SK-MEL-5 (cell line): ENCODE results near the gene APBB2. TPM values are rescaled to one million over a fixed set of nuclear protein-coding genes. Genes with fewer than 3 reads are reported as not detected.
A peak's percentile ranks its signal among the peaks of the same experiment; 100 is the strongest.

Experiments
- DNase-seq: peaks from one replicate; pipeline ENCODE4 v3.0.0-alpha.2; 2016; ENCODE audit warnings: low read depth, low spot score
- in situ Hi-C: cut with HindIII; loops from 2 replicates; pipeline ENCODE4 v1.10.0; 2016; ENCODE audit warnings: low sequenced_read_pairs, high pct_unique_total_duplicates, low pct_unique_long_range_greater_than_20kb
- total RNA-seq: library from RNA; depleted of rRNA; stranded (reverse); fragments of >200 nt; shearing (Covaris generic); gene quantifications from 2 replicates; pipeline ENCODE4 v1.2.3, GENCODE V29; 2014

Gene APBB2
- total RNA-seq, 1 experiment from 2014 or later = 10.9 TPM

- in situ Hi-C loops = no loop called here
- DNase-seq = no peak
Measured at GRCh38 chr4:41132055-41132683, 82.2 kb downstream of the APBB2 start.

- in situ Hi-C loops = no loop called here
Measured at GRCh38 chr4:41129936-41130440, 84.4 kb downstream of the APBB2 start.

DNA sequence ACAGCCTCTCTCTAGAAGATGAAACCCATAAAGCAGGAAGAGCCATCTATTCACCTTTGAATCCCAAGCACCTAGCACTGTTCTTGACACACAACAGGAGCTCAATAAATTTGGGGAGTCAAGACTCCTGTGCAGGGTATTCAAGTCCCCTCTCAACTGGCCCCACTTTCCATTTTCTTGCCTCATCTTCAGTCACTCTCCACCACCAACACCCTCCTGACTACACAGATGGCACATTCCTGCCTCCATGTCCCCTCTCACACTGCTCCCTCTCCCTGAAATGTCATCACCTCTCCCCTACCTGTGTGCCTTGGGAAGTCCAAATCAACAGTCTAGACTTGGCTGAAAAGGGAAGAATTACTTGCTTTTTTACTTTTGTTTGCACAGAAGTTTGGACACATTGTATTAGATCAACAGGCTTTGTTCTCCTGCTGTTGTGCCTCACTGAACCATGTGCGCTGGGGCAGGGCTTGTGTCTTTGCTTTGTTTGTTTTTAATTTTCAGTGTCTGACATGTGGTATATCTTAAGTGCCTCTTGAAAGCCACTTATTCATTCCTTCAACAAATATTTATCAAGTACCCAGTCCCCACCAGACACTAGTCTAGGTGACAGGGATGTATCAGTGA is 85.1 kb downstream of the APBB2 start:
- in situ Hi-C loops = no loop called here
- no peak for DNase-seq

More at GRCh38 chr4:41129936-41130440, 84.4 kb downstream of the APBB2 start:
- DNase-seq = no peak

- no peak for DNase-seq
- in situ Hi-C loops = no loop called here
Measured at GRCh38 chr4:41125558-41126311, 88.6 kb downstream of the APBB2 start.

- DNase-seq = no peak
- in situ Hi-C loops = no loop called here
Measured at GRCh38 chr4:41124916-41125548, 89.3 kb downstream of the APBB2 start.

DNA sequence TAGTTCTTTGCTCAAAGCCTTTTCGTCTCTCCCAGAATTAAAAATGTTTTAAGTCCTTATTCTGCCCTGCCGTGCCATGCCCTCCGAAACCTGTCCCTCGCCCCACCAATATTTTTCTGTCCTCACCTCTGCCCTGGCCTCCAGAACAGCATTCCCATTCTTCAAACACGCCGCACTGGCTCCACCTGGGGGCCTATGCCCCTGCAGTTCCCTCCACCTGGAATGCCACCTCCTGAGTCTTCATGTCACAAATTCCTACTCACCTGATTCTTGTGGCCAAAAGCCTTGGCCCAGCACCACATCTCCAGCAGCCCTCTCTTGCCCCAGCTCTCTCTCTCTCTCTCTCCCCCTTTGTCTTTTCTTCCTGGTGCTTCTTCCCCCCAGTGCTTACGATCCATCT is 91.6 kb downstream of the APBB2 start:
- no peak for DNase-seq
- in situ Hi-C loops = no loop called here

DNA sequence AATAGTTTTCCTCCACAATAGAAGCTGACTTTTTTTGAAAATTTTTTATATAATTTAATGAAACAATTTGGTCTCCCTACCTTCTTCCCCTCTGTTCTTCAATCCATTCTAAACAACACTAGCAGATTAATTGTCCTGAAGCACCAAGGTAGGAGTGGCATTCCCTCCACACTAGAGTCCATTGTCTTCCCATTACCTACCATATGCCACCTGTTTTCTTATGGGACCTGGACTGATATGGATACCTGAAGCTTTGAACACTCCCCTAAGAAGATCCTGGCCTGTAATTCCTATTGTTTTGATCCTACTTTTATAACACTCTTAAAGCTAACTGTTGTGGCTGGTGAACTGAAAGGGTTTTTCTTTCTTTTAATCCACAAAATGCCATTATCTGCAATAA is 92.0 kb downstream of the APBB2 start:
- in situ Hi-C loops = no loop called here
- no peak for DNase-seq

- no peak for DNase-seq
- in situ Hi-C loops = no loop called here
Measured at GRCh38 chr4:41121906-41122305, 92.4 kb downstream of the APBB2 start.

DNA sequence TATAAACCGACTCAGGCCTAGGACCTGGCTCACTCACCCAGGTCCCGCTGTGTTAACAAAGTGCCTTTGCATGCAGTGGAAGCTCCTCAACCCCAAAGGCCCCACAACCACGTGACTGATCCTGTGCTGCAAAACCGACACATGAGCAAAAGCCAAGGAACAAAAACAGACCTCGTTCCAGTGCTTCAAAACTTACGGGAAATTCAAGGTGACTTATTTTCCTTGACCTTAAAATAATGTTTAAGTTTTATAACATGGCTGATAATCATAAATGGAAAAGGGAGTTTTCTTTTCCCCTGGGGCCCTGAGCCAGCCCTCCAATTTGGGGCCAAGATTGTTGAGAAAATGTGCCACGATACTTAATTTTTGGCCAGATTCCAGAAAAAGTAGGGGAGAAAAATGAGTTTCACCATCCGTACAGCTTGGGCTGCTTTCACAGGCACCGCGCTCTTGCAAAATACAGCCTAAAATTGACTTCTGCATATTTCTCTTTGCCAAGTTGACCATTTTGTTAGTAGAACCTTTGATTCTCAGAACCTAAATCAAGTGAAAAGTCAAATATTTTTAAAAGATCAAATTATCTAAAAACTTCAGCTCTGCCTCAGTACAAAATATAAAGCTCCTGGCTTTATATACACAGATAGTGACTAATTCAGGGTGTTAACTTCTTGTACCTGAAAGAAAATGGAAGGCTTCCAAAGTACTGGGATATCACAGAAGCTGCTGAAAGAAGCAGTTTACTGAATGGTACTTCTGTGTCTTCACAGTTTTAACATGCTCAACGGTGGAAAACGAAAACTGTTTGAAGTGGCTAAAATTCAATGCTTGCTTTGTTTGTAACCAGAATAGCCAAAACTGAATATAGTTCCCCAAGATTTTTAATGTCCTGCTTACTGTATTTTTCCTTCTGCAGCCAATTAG is 93.8 kb downstream of the APBB2 start:
- in situ Hi-C loops = no loop called here
- DNase-seq = peak; percentile 78

GRCh38 chr4:41119867-41120295 is 94.5 kb downstream of the APBB2 start:
- in situ Hi-C loops = no loop called here
- no peak for DNase-seq

DNA sequence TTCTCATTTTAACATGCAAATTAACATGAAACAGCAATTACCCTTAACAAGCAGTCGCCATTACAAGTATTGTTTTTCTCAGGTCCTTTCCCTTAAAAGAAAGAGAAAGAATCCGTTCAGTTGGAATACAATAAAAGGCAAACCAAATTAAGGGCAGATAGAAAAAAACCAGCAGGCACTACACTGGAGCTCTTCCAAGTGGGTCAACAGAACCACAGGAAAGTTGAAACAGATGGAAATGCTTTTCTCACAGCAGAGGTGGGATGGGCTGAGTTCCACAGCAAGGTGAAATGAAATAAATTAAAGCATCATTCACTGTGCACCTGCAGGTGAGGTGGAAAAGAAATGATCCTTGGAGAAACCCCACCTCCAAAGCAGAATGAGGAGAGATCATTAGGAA is 102.6 kb downstream of the APBB2 start:
- in situ Hi-C loops = no loop called here
- DNase-seq = no peak

DNA sequence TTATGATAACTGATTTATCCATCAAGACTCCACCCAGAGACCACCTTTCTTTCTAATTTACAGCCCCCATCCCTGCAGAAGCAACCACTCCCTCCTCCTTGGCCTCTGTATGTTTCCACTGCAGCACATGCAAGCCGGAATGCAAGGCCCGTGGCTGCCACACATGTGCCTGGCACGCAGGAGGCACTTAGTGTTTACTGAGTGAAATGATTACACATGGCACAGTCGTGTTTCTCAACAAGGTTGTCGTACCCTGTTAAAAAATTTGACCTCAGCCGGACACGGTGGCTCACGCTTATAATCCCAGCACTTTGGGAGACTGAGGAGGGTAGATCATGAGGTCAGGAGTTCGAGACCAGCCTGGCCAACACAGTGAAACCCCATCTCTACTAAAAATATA is 104.3 kb downstream of the APBB2 start:
- in situ Hi-C loops = no loop called here
- no peak for DNase-seq

GRCh38 chr4:41108481-41108880 is 105.9 kb downstream of the APBB2 start:
- in situ Hi-C loops = no loop called here
- DNase-seq = no peak

- in situ Hi-C loops = no loop called here
Measured at GRCh38 chr4:41106694-41107419, 107.5 kb downstream of the APBB2 start.

GRCh38 chr4:41106081-41106480 is 108.3 kb downstream of the APBB2 start:
- DNase-seq = no peak
- in situ Hi-C loops = no loop called here

More at GRCh38 chr4:41106694-41107419, 107.5 kb downstream of the APBB2 start:
- DNase-seq = no peak

- no peak for DNase-seq
- in situ Hi-C loops = no loop called here
Measured at GRCh38 chr4:41104155-41104554, 110.2 kb downstream of the APBB2 start.

DNA sequence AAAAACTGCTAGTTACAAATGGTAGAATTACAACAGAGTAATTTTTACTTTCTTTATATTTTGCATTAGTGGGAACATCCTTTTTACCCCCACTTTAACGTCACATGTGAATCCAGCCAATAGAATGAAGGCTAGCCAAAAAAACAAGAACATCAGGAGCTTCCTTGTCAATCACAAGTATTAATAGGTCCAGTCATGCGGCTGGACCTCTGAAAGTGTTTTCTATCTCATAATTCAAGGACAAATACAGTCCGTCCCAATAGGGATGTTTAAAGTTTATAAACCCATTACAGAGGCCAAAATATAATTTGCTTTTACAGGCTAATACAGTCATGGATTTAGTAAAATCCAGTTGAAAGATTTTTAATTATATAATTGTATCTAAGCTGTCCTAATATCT is 110.7 kb downstream of the APBB2 start:
- in situ Hi-C loops = no loop called here

More for the DNA sequence above, 110.7 kb downstream of the APBB2 start:
- no peak for DNase-seq
